Right lobe of liver (tissue), 4 donors: Measurements from ENCODE around the gene STK24.

ENCODE experiments used
- CTCF ChIP-seq, 4 donors: fragments of 200-600 bp in 3 of 4; fragments of 450-650 bp in 1 of 4; IDR thresholded peaks; one replicate each; pipeline versions ENCODE4 v1.5.1 to v1.8.0; 2016 to 2022; ENCODE audit warnings: antibody characterized with exemption in 4 of 4, mild to moderate bottlenecking in 2 of 4
- POLR2A ChIP-seq: fragments of 450-650 bp; IDR thresholded peaks from one replicate; pipeline ENCODE4 v1.6.1; 2017; ENCODE audit warnings: antibody characterized with exemption, mild to moderate bottlenecking
- donor health status: DM: no; HTN: no; CAD: no.
- donor health status: DM: no; HTN: no; CAD: no.
- donor health status: DM: no; HTN: yes; CAD: no.

GRCh38 chr13:98526182-98526512 is 50.8 kb downstream of the STK24 start:
- no peak for TF ChIP-seq CTCF (IDR thresholded peaks at IDR 0.05)
- TF ChIP-seq POLR2A = no peak
